Kidney (tissue), 14 donors: ENCODE results near the gene SMARCA2. TPM values are rescaled to one million over a fixed set of nuclear protein-coding genes. Genes with fewer than 3 reads are reported as not detected.

ENCODE experiments used
- DNase-seq, 5 donors: peaks; one replicate each; pipeline ENCODE4 v3.0.0-alpha.2; 2013 to 2020
- FAIRE-seq: peaks from 2 replicates; lab custom pipeline; 2012; peaks lifted over from hg19 to GRCh38; lab: Jason Lieb, UNC
- H3K27ac ChIP-seq, 2 donors: one replicate each; pipeline ENCODE4 v1.7.0; 2013; ENCODE audit warnings: low read depth in 2 of 2, low read length in 2 of 2, inconsistent platforms in 1 of 2
- H3K27me3 ChIP-seq: one replicate; pipeline ENCODE4 v1.7.1; 2013; ENCODE audit warnings: low read length, inconsistent platforms; ENCODE audit not compliant: control insufficient read depth, insufficient read depth
- H3K36me3 ChIP-seq, 3 donors: one replicate each; pipeline versions ENCODE4 v1.7.0 to v1.7.1; 2013; ENCODE audit warnings: low read length in 3 of 3, control low read depth in 1 of 3, inconsistent platforms in 1 of 3; ENCODE audit not compliant: insufficient read depth in 3 of 3, control insufficient read depth in 2 of 3
- H3K4me1 ChIP-seq, 3 donors: one replicate each; pipeline versions ENCODE4 v1.7.0 to v1.7.1; 2013; ENCODE audit warnings: low read length in 3 of 3, inconsistent platforms in 1 of 3, low read depth in 1 of 3; ENCODE audit not compliant: control insufficient read depth in 2 of 3, insufficient read depth in 2 of 3
- H3K4me3 ChIP-seq, 3 donors: one replicate each; pipeline versions ENCODE4 v1.7.0 to v1.8.1; 2013; ENCODE audit warnings: low read length in 3 of 3, control low read depth in 1 of 3, inconsistent platforms in 1 of 3
- H3K9ac ChIP-seq, 3 donors: one replicate each; pipeline versions ENCODE4 v1.7.0 to v1.7.1; 2013; ENCODE audit warnings: low read length in 3 of 3, control low read depth in 1 of 3, inconsistent platforms in 1 of 3
- H3K9me3 ChIP-seq, 3 donors: one replicate each; pipeline versions ENCODE4 v1.7.0 to v1.7.1; 2013; ENCODE audit warnings: low read length in 3 of 3, control low read depth in 1 of 3, inconsistent platforms in 1 of 3; ENCODE audit not compliant: control insufficient read depth in 2 of 3, insufficient read depth in 1 of 3
- CTCF ChIP-seq: IDR thresholded peaks from 3 replicates; pipeline ENCODE4 v1.5.1; 2012; ENCODE audit warnings: mild to moderate bottlenecking, moderate library complexity, borderline replicate concordance; ENCODE audit not compliant: insufficient read depth; ENCODE audit errors: extremely low read depth
- intact Hi-C: fragments of 100-400 bp; cut with DNase I; formaldehyde crosslinking; loops from one replicate; pipeline ENCODE4 v1.11.1; 2022
- polyA plus RNA-seq: library from polyadenylated mRNA; stranded (reverse); fragments of 350-450 nt; fragmentation: Illumina TruSeq; extraction: RNeasy Lipid Tissue Mini Kit (QIAGEN cat#74804); gene quantifications from one replicate; pipeline ENCODE4 v1.2.3, GENCODE V29; 2014; ENCODE audit warnings: low read depth, low replicate concordance; ENCODE audit not compliant: insufficient read depth
- total RNA-seq: library from RNA; stranded (reverse); fragmentation: NEBNext Ultra II Directional; extraction: Animal tissue kit (Norgen Biotek cat#: 25700); gene quantifications from one replicate; pipeline ENCODE4 v1.2.1, GENCODE V29; 2021
- donor health status: control.
- donor health status: control.
- donor health status: control.
- donor health status: control.
- donor health status: control.
- donor health status: DM: yes; HTN: yes; CAD: no.
- donor health status: Normal renal cell carcinoma (clear cell type).

The SMARCA2 gene
- total and polyA plus RNA-seq, 2 donors from 2014 or later: 54.3 to 189 TPM

DNA sequence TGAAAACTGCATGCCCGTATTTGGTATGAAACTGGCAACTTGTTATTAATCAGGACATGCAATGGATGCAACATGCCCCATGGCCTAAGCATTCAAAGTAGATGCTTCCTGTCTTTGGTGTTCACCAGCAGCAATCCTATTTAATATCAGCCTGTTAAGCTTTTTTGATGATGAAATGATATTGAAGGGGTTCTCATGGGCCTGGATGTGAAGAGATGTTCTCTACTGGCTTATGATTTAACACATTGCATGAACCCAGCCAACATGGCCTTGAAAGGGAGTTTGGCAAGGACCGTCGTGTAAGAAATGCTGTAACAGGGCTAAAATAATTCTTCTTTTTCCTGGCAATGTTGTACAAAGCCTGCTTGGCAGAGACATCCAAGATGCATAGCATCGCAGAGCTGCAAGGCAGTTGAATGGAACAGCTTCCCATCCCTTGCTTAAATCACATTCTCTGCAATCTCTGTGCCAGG lies 111.2 kb downstream of the SMARCA2 start:
- peak overlapping the region in 2 of 3 donors; percentile 7 to 27 for H3K4me3 ChIP-seq

GRCh38 chr9:2127486-2127885 lies 112.3 kb downstream of the SMARCA2 start:
- Histone ChIP-seq H3K4me1 (peaks cover 0 to 17% (median 14%) of the 10 kb centered on the region in 3 donors), H3K9ac (no peak overlapping the region), H3K27me3 (no peaks in the 10 kb centered on the region), H3K9me3 (no peaks in the 10 kb centered on the region), H3K27ac (no peak overlapping the region), H3K36me3 (peaks cover 0 to 15% (median 2%) of the 10 kb centered on the region in 3 donors), H3K4me3 (no peak overlapping the region)
- intact Hi-C loops: no loop called here
- FAIRE-seq: no peak
- no peak for DNase-seq
- TF ChIP-seq CTCF: no peak

More for the DNA sequence above, 111.2 kb downstream of the SMARCA2 start:
- intact Hi-C loops: no loop called here
- DNase-seq (no peak), FAIRE-seq (no peak)
- Histone ChIP-seq H3K9me3 (no peaks in the 10 kb centered on the region), H3K4me1 (peaks cover 0 to 17% (median 14%) of the 10 kb centered on the region in 3 donors), H3K27me3 (no peaks in the 10 kb centered on the region), H3K27ac (peak overlapping the region; percentile 3 to 57), H3K9ac (no peak overlapping the region), H3K36me3 (peaks cover 0 to 15% (median 2%) of the 10 kb centered on the region in 3 donors)
- no peak for TF ChIP-seq CTCF

- FAIRE-seq: no peak
These were observed 113.0 kb downstream of the SMARCA2 start for GRCh38 chr9:2128141-2128540.

More at GRCh38 chr9:2128141-2128540, 113.0 kb downstream of the SMARCA2 start:
- Histone ChIP-seq H3K4me1 (peaks cover 0 to 17% (median 14%) of the 10 kb centered on the region in 3 donors), H3K9me3 (no peaks in the 10 kb centered on the region), H3K36me3 (peaks cover 0 to 12% (median 0%) of the 10 kb centered on the region in 3 donors), H3K9ac (no peak overlapping the region), H3K4me3 (no peak overlapping the region), H3K27ac (no peak overlapping the region), H3K27me3 (no peaks in the 10 kb centered on the region)
- peak in 2 of 5 donors; percentile 21 to 29 for DNase-seq
- intact Hi-C loops: no loop called here
- TF ChIP-seq CTCF: no peak
